Aorta (tissue), 5 donors: ENCODE results near the gene CIP2A. TPM values are rescaled to one million over a fixed set of nuclear protein-coding genes. Genes with fewer than 3 reads are reported as not detected.
"Not testable (repeated sequence)": the region's sequence is repeated elsewhere in the genome, so short reads cannot be mapped to it uniquely, and the experiment has no call there.

Experiments
- ATAC-seq: fragments of 200-7000 bp; cut with Tn5 transposase; one replicate; pipeline ENCODE4 v1.9.1; 2022; ENCODE audit warnings: moderate library complexity; ENCODE audit not compliant: low FRiP score
- DNase-seq, 2 donors: peaks; one replicate each; pipeline ENCODE4 v3.0.0-alpha.2; 2020
- H3K27ac ChIP-seq, 2 donors: one replicate each; pipeline ENCODE4 v1.5.1; 2013; ENCODE audit warnings: low read length in 2 of 2, mild to moderate bottlenecking in 2 of 2, moderate library complexity in 2 of 2, control low read depth in 1 of 2, inconsistent platforms in 1 of 2, low read depth in 1 of 2
- H3K27me3 ChIP-seq, 2 donors: one replicate each; pipeline ENCODE4 v1.6.1; 2013; ENCODE audit warnings: control low read depth in 1 of 2, low read length in 1 of 2, mild to moderate bottlenecking in 1 of 2, moderate library complexity in 1 of 2; ENCODE audit not compliant: insufficient read depth in 2 of 2, control insufficient read depth in 1 of 2
- H3K36me3 ChIP-seq, 2 donors: one replicate each; pipeline ENCODE4 v1.6.1; 2013; ENCODE audit warnings: control low read depth in 1 of 2, low read length in 1 of 2, mild to moderate bottlenecking in 1 of 2; ENCODE audit not compliant: insufficient read depth in 2 of 2, control insufficient read depth in 1 of 2
- H3K4me1 ChIP-seq, 2 donors: one replicate each; pipeline ENCODE4 v1.6.1; 2013; ENCODE audit warnings: low read length in 2 of 2, control low read depth in 1 of 2, mild to moderate bottlenecking in 1 of 2, moderate library complexity in 1 of 2; ENCODE audit not compliant: insufficient read depth in 2 of 2, control insufficient read depth in 1 of 2
- H3K4me3 ChIP-seq, 2 donors: one replicate each; pipeline ENCODE4 v1.5.1; 2013; ENCODE audit warnings: low read length in 2 of 2, control low read depth in 1 of 2, mild to moderate bottlenecking in 1 of 2
- H3K9me3 ChIP-seq: one replicate; pipeline ENCODE4 v1.6.1; 2013; ENCODE audit warnings: mild to moderate bottlenecking, low read length; ENCODE audit not compliant: control insufficient read depth
- whole genome bisulfite sequencing, 2 donors: extraction: QIAGEN DNeasy Blood & Tissue Kit; methylation state at CpG; one replicate each; pipeline ENCODE4 v1.1.7; 2013; 5-methylcytosine and 5-hydroxymethylcytosine counted together
- intact Hi-C, 2 donors: fragments of 100-400 bp; cut with DNase I; formaldehyde crosslinking; loops; one replicate each; pipeline versions ENCODE4 v1.14.2 to v1.15.0; 2022
- long read RNA-seq, 2 donors: library from polyadenylated mRNA; unstranded; transcript quantifications; one replicate each; pipeline ENCODE4 v2.0.0, GENCODE V29; 2020 to 2021
- polyA plus RNA-seq, 2 donors: library from polyadenylated mRNA; stranded (reverse); fragments of 200-250 nt; gene quantifications; one replicate each; pipeline ENCODE4 v1.2.3, GENCODE V29; 2013
- total RNA-seq, 2 donors: library from RNA; stranded (reverse); fragmentation: NEBNext Ultra II Directional; extraction: Animal tissue kit (Norgen Biotek cat#: 25700); gene quantifications; one replicate each; pipeline ENCODE4 v1.2.1, GENCODE V29; 2021
- donor health status: healthy with polysubstance abuse.
- donor health status: Bipolar disorder and iron deficiency.
- donor health status: DM: no; HTN: no; CAD: no.
- donor health status: DM: no; HTN: no; CAD: no.
- donor health status: DM: yes; HTN: yes; CAD: no.

The CIP2A gene
- total RNA-seq: 1 to 10 TPM; 2.8 to 4.5 TPM
- under 1 TPM; 0.25 to 0.97 TPM for polyA plus RNA-seq
- long read RNA-seq, donor 1, partial matches to known transcripts: 11 of 12 reads
- long read RNA-seq, donor 1, other reads (novel, unspliced or antisense): 1 of 12 reads
- long read RNA-seq, donor 2, partial matches to known transcripts: 1 of 4 reads
- long read RNA-seq, donor 2, other reads (novel, unspliced or antisense): 3 of 4 reads

DNA sequence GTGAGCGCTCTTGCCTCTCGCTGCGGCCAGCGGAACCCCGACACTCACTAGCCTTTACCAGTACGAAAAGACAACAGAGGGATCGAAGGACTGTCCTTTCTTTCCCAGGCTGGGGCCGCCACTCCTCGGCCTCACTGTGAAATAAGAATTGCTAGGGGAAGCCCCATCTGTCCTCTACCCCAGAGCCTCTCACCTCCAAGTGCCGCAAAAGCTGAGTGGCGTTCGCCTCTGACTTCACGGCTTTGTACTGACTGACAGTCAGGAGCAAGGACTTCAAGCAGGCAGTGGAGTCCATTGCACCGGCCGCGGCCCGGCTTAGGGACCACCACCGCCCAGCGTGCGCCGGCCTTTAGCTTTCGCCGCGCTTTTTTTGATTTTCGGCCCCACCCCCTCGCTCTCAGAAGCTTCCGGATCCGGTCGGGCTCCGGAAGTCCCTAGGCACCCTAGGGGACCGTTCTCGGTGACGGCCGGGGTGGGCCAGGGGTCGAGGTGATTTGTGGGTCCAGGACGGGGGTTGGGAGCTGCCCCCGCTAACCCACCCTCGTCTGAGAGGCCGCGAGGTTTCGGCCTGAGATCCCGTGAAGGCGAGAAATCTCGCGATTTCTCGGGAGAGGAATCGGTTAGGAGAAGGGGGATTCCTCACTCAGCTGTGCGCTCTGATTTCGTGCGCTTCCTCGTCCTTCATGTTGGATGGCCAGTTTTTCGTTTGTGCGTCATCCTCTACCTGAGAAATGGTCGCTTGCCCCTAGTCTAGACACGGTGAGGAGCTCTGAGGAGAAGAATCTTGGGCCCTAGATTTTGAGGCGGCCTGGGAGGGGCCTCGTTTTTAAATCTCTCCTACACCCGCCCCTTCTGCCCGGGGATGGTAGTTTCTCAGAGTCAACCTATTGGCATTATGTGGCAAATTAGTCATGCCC, at the start of gene CIP2A, which contains the start of gene DZIP3:
TSS of gene CIP2A (minus strand) at position 358 of the 917 bp plus-strand sequence. CDS start at position 295, 63 bp downstream.
TSS of gene DZIP3 (plus strand) at position 642 of the 917 bp plus-strand sequence. CDS start 15,685 bp downstream, outside the sequence.
- WGBS, 2 donors: 0 to 1% methylated on average over 59 of the region's 59 CpGs
- peak; percentile 97 for ATAC-seq
- intact Hi-C loops: no loop called here

DNA sequence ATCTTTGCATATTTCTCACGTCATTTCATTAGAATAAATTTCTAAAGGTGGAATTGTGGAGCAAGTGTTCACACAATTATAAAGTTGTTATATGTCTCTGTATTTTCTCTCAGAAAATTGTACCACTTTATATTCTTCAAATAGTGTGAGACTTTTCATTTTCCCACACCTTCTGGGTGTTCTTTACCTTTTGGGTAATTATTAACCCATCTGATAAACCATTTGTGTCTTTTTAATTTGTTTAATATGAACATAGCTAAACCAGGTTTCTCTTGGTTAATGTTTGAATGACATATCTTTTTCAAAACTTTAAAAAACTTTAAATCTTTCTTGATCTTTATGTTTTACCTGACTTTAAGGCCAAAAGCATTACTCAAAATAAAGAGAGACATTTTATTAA, 40.7 kb upstream of the CIP2A start:
- Histone ChIP-seq H3K4me3 (no peak overlapping the region), H3K4me1 (no peaks in the 10 kb centered on the region), H3K27ac (no peak overlapping the region), H3K27me3 (no peaks in the 10 kb centered on the region), H3K9me3 (no peaks in the 10 kb centered on the region), H3K36me3 (peaks cover 2 to 3% of the 10 kb centered on the region in 2 donors)
- ATAC-seq (no peak), DNase-seq (no peak)
- 94 to 97% methylated on average over 1 of the region's 1 CpG for whole genome bisulfite sequencing, 2 donors
- intact Hi-C loops: no loop called here

More for the DNA sequence above, at the start of gene CIP2A, which contains the start of gene DZIP3:
- Histone ChIP-seq H3K4me3 (peak within 1 kb of the TSS; percentile 56 to 76), H3K9me3 (no peaks in the 10 kb centered on the region), H3K27ac (peak within 1 kb of the TSS; percentile 74 to 75), H3K27me3 (no peaks in the 10 kb centered on the region), H3K4me1 (no peaks in the 10 kb centered on the region), H3K36me3 (no peaks in the 10 kb centered on the region)
- DNase-seq: peak; percentile 91 to 95

DNA sequence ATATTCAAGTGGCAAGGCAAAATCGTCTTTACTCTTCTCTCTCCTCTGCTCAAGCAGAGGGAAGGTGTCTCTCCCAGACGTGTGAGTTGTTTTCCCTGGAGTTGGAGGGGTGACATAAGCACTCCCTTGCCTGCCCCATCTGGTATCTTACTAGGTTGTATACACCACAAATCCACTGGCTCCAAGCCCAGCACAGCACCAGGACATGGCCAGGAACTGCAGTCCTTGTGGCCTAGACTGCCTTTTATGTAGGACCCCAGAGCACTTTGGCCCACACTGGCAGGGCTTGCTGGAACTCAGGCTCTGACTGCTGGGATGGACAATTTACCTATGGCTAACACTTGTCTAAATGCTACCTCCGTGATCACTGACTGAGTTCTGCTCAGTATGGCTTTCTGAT, 34.3 kb upstream of the CIP2A start:
- Histone ChIP-seq H3K36me3 (peaks cover 0 to 2% of the 10 kb centered on the region in 2 donors), H3K9me3 (no peaks in the 10 kb centered on the region), H3K27me3 (no peaks in the 10 kb centered on the region), H3K27ac (no peak overlapping the region), H3K4me1 (no peaks in the 10 kb centered on the region), H3K4me3 (no peak overlapping the region)
- intact Hi-C loops: no loop called here
- 62 to 67% methylated on average over 3 of the region's 3 CpGs for WGBS, 2 donors
- DNase-seq (peak in 1 of 2 donors; percentile 32), ATAC-seq (no peak)

DNA sequence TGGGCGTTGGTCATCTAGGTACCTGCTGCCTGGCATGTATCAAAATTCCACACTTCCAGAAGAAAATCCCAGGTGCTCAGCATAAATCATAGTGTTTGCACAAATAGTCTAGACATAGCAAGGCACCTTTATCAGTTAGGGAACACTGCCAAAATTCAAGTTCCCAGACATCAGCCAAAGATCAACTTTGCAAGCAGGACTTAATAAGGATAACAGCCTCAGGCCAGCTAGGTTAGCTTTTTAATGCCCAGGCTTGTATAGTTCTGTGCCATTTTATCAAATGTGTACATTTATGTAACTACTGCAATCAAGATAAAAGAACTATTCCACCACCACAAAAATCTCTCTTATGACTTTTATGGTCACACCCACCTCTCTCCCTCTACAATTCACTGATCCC, 31.0 kb upstream of the CIP2A start:
- no peak for ATAC-seq
- no peaks in the 10 kb centered on the region for H3K36me3 ChIP-seq
- no peak overlapping the region for H3K27ac ChIP-seq
- intact Hi-C loops: no loop called here
- WGBS, 2 donors: 54 to 65% methylated on average over 1 of the region's 1 CpG
- H3K27me3 ChIP-seq: no peaks in the 10 kb centered on the region
- H3K9me3 ChIP-seq: no peaks in the 10 kb centered on the region
- no peak overlapping the region for H3K4me3 ChIP-seq
- no peaks in the 10 kb centered on the region for H3K4me1 ChIP-seq
- DNase-seq: no peak

DNA sequence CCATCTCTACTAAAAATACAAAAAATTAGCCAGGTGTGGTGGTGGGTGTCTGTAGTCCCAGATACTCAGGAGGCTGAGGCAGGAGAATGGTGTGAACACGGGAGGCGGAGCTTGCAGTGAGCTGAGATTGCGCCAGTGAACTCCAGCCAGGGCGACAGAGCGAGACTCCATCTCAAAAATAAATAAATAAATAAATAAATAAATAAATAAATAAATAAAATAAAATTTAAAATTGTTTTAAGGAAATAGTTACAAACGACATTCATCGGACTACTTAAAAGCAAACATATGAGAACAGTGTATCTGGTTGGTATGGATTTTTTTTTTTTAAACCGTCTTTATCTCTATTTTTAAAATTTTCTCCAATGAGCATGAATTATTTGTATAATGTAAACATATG, 26.9 kb upstream of the CIP2A start:
- 97 to 99% methylated on average over 8 of the region's 8 CpGs for WGBS, 2 donors
- H3K4me3 ChIP-seq, H3K27ac ChIP-seq, H3K4me1 ChIP-seq, H3K36me3 ChIP-seq, H3K9me3 ChIP-seq, ATAC-seq, DNase-seq, H3K27me3 ChIP-seq, intact Hi-C loops: not testable (repeated sequence)

DNA sequence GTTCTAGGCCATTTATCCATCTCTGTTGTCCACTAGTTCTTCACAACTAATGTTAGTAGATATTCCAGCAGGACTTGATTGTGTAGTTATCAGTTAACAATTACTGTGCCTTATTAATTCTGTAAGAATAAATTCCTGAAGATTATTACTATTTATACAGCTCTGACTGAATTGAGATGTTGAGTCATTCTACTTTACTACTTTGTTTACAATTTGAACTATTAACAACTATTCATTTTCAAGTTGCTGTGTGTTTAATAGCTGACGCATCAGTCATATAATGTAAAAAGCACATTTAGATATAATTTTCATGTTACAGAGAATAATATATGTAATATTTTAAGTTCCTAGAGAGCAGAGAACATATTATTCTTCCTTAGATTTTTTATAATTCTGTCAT, 21.4 kb upstream of the CIP2A start:
- H3K27ac ChIP-seq: no peak overlapping the region
- H3K36me3 ChIP-seq: peaks cover 1 to 2% of the 10 kb centered on the region in 2 donors
- no peak for ATAC-seq
- intact Hi-C loops: no loop called here
- H3K27me3 ChIP-seq: no peaks in the 10 kb centered on the region
- no peak overlapping the region for H3K4me3 ChIP-seq
- 96% methylated on average over 1 of the region's 1 CpG for WGBS, 2 donors
- no peaks in the 10 kb centered on the region for H3K9me3 ChIP-seq
- no peaks in the 10 kb centered on the region for H3K4me1 ChIP-seq
- DNase-seq: no peak

DNA sequence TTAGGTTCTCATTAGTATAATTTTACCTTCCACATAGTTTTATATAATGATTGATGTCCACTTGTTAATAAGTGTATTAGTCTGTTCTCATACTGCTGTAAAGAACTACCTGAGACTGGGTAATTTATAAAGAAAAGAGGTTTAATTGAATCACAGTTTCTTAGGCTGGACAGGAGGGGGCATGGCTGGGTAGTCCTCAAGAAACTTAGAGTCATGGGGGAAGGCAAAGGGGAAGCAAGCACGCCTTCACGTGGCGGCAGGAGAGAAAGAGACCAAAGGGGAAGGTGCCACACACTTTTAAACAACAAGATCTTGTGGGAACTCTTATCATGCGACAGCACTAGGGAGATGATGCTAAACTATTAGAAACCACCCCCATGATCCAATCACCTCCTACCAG, 19.5 kb upstream of the CIP2A start:
- Histone ChIP-seq H3K27ac (no peak overlapping the region), H3K27me3 (no peaks in the 10 kb centered on the region), H3K9me3 (no peaks in the 10 kb centered on the region), H3K4me3 (no peak overlapping the region), H3K36me3 (peaks cover 4% of the 10 kb centered on the region in 2 donors), H3K4me1 (no peaks in the 10 kb centered on the region)
- 82 to 86% methylated on average over 4 of the region's 4 CpGs for WGBS, 2 donors
- intact Hi-C loops: no loop called here
- no peak for ATAC-seq
- no peak for DNase-seq

DNA sequence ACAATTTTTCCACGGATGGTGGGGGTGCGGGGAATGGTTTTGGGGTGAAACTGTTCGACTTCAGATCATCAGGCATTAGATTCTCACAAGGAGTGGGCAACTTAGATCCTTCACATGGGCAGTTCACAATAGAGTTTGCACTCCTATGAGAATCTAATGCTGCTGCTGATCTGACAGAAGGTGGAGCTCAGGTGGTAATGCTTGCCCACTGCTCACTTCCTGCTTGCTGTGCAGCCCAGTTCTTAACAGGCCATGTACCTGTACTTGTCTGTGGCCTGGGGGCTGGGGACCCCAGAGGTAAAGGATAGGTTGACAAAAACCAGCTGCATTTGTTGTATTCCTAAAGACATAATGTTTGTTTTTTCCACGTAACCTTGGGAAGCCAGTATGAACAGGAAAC, 16.3 kb upstream of the CIP2A start:
- Histone ChIP-seq H3K9me3 (no peaks in the 10 kb centered on the region), H3K27ac (no peak overlapping the region), H3K27me3 (no peaks in the 10 kb centered on the region), H3K4me3 (no peak overlapping the region), H3K36me3 (peaks cover 4% of the 10 kb centered on the region in 2 donors), H3K4me1 (no peaks in the 10 kb centered on the region)
- intact Hi-C loops: no loop called here
- 70 to 84% methylated on average over 4 of the region's 4 CpGs for WGBS, 2 donors
- ATAC-seq (no peak), DNase-seq (no peak)
